Smooth muscle cell (in vitro differentiated cells): ENCODE measurements around the gene FCHSD2. TPM values are rescaled to one million over a fixed set of nuclear protein-coding genes. Genes with fewer than 3 reads are reported as not detected.

Source experiments
- DNase-seq: peaks from one replicate; lab custom pipeline; 2025; ENCODE audit not compliant: unreplicated experiment; lab: John Stamatoyannopoulos, UW
- H2AFZ ChIP-seq: fragments of 200-600 bp; sonication (generic); 2 replicates; pipeline ENCODE4 v1.6.0; 2016; ENCODE audit warnings: antibody characterized with exemption, low read depth, mild to moderate bottlenecking
- H3F3A ChIP-seq: fragments of 200-600 bp; sonication (generic); 2 replicates; pipeline ENCODE4 v1.6.0; 2017; ENCODE audit warnings: antibody characterized with exemption, low read depth
- H3K27ac ChIP-seq: fragments of 200-600 bp; sonication (generic); 2 replicates; pipeline ENCODE4 v1.5.1; 2016; ENCODE audit warnings: low read depth, mild to moderate bottlenecking
- H3K27me3 ChIP-seq: fragments of 200-600 bp; sonication (generic); 2 replicates; pipeline ENCODE4 v1.6.1; 2016; ENCODE audit warnings: low read depth, mild to moderate bottlenecking
- H3K36me3 ChIP-seq: fragments of 200-600 bp; sonication (generic); 2 replicates; pipeline ENCODE4 v1.5.1; 2016; ENCODE audit warnings: low read depth
- H3K4me1 ChIP-seq: fragments of 200-600 bp; sonication (generic); 2 replicates; pipeline ENCODE4 v1.5.1; 2016; ENCODE audit warnings: low read depth
- H3K4me2 ChIP-seq: fragments of 200-600 bp; sonication (generic); 2 replicates; pipeline ENCODE4 v1.6.0; 2016; ENCODE audit warnings: mild to moderate bottlenecking
- H3K4me3 ChIP-seq: fragments of 200-600 bp; sonication (generic); 2 replicates; pipeline ENCODE4 v1.5.1; 2016; ENCODE audit warnings: mild to moderate bottlenecking
- H3K79me2 ChIP-seq: fragments of 200-600 bp; sonication (generic); 2 replicates; pipeline ENCODE4 v1.6.0; 2016; ENCODE audit warnings: low read depth, mild to moderate bottlenecking
- H3K9ac ChIP-seq: fragments of 200-600 bp; sonication (generic); 2 replicates; pipeline ENCODE4 v1.6.0; 2016; ENCODE audit warnings: low read depth
- H3K9me3 ChIP-seq: fragments of 200-600 bp; sonication (generic); replicated peaks from 2 replicates; pipeline ENCODE4 v1.5.1; 2016; ENCODE audit warnings: low read depth
- H4K20me1 ChIP-seq: fragments of 200-600 bp; sonication (generic); 2 replicates; pipeline ENCODE4 v1.6.0; 2016; ENCODE audit warnings: low read depth
- CTCF ChIP-seq: fragments of 200-600 bp; sonication (generic); IDR thresholded peaks from 2 replicates; pipeline ENCODE4 v1.5.1; 2017; ENCODE audit warnings: borderline replicate concordance, mild to moderate bottlenecking, antibody characterized with exemption; ENCODE audit not compliant: insufficient read depth, poor library complexity, severe bottlenecking
- whole genome bisulfite sequencing: methylation state at CpG from one replicate; pipeline ENCODE4 v1.1.7; 2016; ENCODE audit warnings: low lambda C conversion rate; 5-methylcytosine and 5-hydroxymethylcytosine counted together
- polyA plus RNA-seq: library from polyadenylated mRNA; unstranded; fragments of >200 nt; fragmentation: Nextera tagmentation; extraction: Ambion mirVana; gene quantifications from 2 replicates; pipeline ENCODE4 v1.2.1, GENCODE V29; 2016
- total RNA-seq: library from RNA; depleted of rRNA; stranded (reverse); fragments of >200 nt; gene quantifications from 2 replicates; pipeline ENCODE4 v1.2.3, GENCODE V29; 2014

FCHSD2 gene
- total and polyA plus RNA-seq, 2 experiments from 2014 or later = 14.6 to 24.3 TPM

DNA sequence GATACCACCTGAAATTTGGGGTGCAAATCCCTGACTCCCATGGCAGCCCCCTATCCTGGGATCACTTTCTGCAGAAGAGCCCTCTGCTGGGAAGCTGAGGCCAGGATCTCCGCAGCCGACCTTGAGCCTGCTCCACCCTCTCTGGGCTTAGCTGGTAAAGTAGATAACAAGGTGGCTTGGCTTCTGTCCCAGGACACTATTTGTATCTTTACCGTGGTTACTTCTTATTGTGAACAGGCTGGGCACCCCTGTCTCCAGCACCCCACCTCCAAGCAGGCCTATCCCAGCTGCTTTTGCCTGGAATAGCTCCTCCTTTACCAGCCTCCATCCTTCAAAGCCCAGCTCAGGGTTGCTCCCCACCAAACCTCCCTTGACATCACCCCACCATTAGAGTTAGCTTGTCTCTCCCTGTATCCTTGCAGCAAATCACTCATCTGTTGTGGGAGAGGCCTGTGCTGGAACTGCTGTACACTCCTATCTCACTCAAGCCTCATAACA is 40.8 kb upstream of the FCHSD2 start:
- Histone ChIP-seq H2AFZ (no peak overlapping the region), H3K4me3 (no peak overlapping the region), H3K4me2 (no peak overlapping the region), H3K36me3 (no peaks in the 10 kb centered on the region), H3K4me1 (no peaks in the 10 kb centered on the region), H3K9me3 (no peaks in the 10 kb centered on the region), H3K79me2 (no peaks in the 10 kb centered on the region), H4K20me1 (no peaks in the 10 kb centered on the region), H3K9ac (no peak overlapping the region), H3K27ac (no peak overlapping the region), H3K27me3 (no peaks in the 10 kb centered on the region), H3F3A (no peaks in the 10 kb centered on the region)
- no peak for DNase-seq
- 43% methylated on average over 3 of the region's 3 CpGs for WGBS
- no peak for TF ChIP-seq CTCF

GRCh38 chr11:73178681-73179080 is 36.6 kb upstream of the FCHSD2 start:
- no peak overlapping the region for H3K9ac ChIP-seq
- H3K9me3 ChIP-seq = no peaks in the 10 kb centered on the region
- H3K27ac ChIP-seq = no peak overlapping the region
- H3K4me1 ChIP-seq = no peaks in the 10 kb centered on the region
- no peaks in the 10 kb centered on the region for H3F3A ChIP-seq
- DNase-seq = no peak
- no peak for TF ChIP-seq CTCF
- H3K4me2 ChIP-seq = no peak overlapping the region
- H4K20me1 ChIP-seq = no peaks in the 10 kb centered on the region
- no peaks in the 10 kb centered on the region for H3K36me3 ChIP-seq
- H3K79me2 ChIP-seq = no peaks in the 10 kb centered on the region
- no peak overlapping the region for H3K4me3 ChIP-seq
- 87% methylated on average over 4 of the region's 4 CpGs for WGBS
- H2AFZ ChIP-seq = no peak overlapping the region
- no peaks in the 10 kb centered on the region for H3K27me3 ChIP-seq

DNA sequence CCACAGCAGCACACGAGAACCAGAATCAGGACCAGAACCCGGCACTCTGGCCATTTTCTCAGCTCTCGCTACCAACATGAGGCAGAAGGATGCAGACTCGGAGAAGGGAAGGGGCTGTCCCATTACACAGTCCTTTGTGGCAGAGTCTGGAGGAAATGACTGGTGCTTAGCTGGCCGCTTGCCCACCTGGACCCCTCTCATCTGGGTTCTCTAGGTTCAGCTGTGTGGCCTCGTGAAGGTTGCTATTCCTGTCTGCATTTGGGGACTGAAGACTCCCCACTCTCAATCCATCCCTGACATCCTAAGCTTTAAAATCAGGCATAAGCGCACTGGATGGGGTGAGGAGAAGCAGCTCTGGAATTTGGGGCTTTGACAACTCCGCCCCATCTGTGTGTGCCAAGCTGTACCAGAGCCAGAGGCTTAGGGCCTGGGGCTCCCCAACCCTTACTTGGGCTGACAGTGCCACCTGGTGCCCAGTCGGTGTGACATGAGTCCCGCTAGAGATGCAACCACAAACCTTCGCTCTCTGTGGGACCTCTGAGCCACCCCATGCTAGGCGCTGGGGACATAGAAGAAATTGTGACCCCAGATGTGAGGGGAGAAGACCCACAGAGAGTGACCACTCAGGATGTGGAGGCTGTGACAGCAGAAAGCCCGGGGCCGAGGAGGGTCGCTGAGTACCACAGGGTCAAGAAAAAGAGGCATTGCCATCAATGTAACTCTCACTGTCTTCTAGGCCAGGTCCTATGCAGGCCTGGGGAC is 35.8 kb upstream of the FCHSD2 start:
- peak; percentile 21 for DNase-seq
- no peaks in the 10 kb centered on the region for H3K36me3 ChIP-seq
- WGBS = 59% methylated on average over 15 of the region's 15 CpGs
- H3K4me2 ChIP-seq = no peak overlapping the region
- H3K4me3 ChIP-seq = no peak overlapping the region
- H3K79me2 ChIP-seq = no peaks in the 10 kb centered on the region
- TF ChIP-seq CTCF = peak; percentile 70
- no peak overlapping the region for H3K9ac ChIP-seq
- no peaks in the 10 kb centered on the region for H4K20me1 ChIP-seq
- H3K4me1 ChIP-seq = no peaks in the 10 kb centered on the region
- no peaks in the 10 kb centered on the region for H3F3A ChIP-seq
- H3K27ac ChIP-seq = no peak overlapping the region
- H2AFZ ChIP-seq = no peak overlapping the region
- H3K9me3 ChIP-seq = no peaks in the 10 kb centered on the region
- no peaks in the 10 kb centered on the region for H3K27me3 ChIP-seq

DNA sequence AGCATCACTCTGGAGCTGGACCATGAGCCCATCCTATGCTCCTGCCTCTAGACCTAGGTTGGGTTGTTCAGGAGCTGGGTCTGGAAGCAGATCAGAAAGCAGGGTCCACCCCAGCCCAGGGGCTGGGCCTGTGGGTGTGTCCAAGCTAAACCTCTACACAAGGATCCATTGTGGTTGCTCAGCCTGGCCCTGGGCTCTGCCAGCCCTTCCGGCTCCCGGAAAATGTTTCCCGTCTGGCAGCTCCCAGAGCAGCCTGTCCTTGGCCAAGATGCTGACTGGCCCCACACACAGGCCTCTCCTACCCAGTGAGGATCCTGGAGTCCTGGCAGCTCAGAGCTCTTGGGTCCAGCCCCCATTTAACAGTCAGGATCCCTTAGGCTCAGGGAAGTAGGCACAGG is 35.3 kb upstream of the FCHSD2 start:
- Histone ChIP-seq H3K27me3 (no peaks in the 10 kb centered on the region), H4K20me1 (no peaks in the 10 kb centered on the region), H3K9ac (no peak overlapping the region), H3K9me3 (no peaks in the 10 kb centered on the region), H3K36me3 (no peaks in the 10 kb centered on the region), H3F3A (no peaks in the 10 kb centered on the region), H3K4me3 (no peak overlapping the region), H2AFZ (no peak overlapping the region), H3K79me2 (no peaks in the 10 kb centered on the region), H3K27ac (no peak overlapping the region), H3K4me1 (no peaks in the 10 kb centered on the region), H3K4me2 (no peak overlapping the region)
- WGBS = 79% methylated on average over 3 of the region's 3 CpGs
- TF ChIP-seq CTCF = no peak
- DNase-seq = no peak
